Activated CD4-positive, alpha-beta memory T cell treated with anti-CD3 and anti-CD28 coated beads, Interleukin-2, amount 10 ng/mL, durations not matched to agents 7 days and 5 days (primary cell): Measurements from ENCODE around the gene CERS5. TPM values are rescaled to one million over a fixed set of nuclear protein-coding genes. Genes with fewer than 3 reads are reported as not detected.

ENCODE experiments used
- CTCF ChIA-PET: fragments of 350-600 bp; sonication (Branson Sonifier 250); formaldehyde crosslinking; loops from one replicate; lab custom pipeline; 2021; ENCODE audit warnings: antibody characterized with exemption, inconsistent platforms; lab: Charles Lee
- POLR2A ChIA-PET: fragments of 350-600 bp; sonication (Branson Sonifier 250); formaldehyde crosslinking; loops from one replicate; lab custom pipeline; 2021; ENCODE audit warnings: antibody characterized with exemption; lab: Charles Lee
- DNase-seq: peaks from one replicate; pipeline ENCODE4 v3.0.0-alpha.2; 2020
- H3K27ac Mint-ChIP-seq: one replicate; pipeline ENCODE4 v1.8.0; 2021; ENCODE audit warnings: mild to moderate bottlenecking, mixed read lengths
- H3K27me3 Mint-ChIP-seq: one replicate; pipeline ENCODE4 v1.8.0; 2021; ENCODE audit warnings: mixed read lengths
- H3K36me3 Mint-ChIP-seq: one replicate; pipeline ENCODE4 v1.8.0; 2021; ENCODE audit warnings: low read depth, mixed read lengths
- H3K4me1 Mint-ChIP-seq: one replicate; pipeline ENCODE4 v1.8.0; 2021; ENCODE audit warnings: mixed read lengths
- H3K4me3 Mint-ChIP-seq: one replicate; pipeline ENCODE4 v1.8.0; 2021; ENCODE audit warnings: mild to moderate bottlenecking, mixed read lengths
- H3K9me3 Mint-ChIP-seq: one replicate; pipeline ENCODE4 v1.8.0; 2021; ENCODE audit warnings: mixed read lengths
- total RNA-seq, 2 experiments: library from RNA; stranded (reverse); gene quantifications; one replicate each; pipeline ENCODE4 v1.2.3, GENCODE V29; 2021

Gene CERS5
- total RNA-seq, 2 experiments from 2014 or later: 48.4 to 56.3 TPM

GRCh38 chr12:50100561-50100960 lies 66.6 kb downstream of the CERS5 start:
- no peak overlapping the region for H3K27ac Mint-ChIP-seq
- no peak overlapping the region for H3K4me3 Mint-ChIP-seq
- DNase-seq: no peak
- ChIA-PET POLR2A (interaction anchor here (1.2 kb wide), 2 partner anchors 12 kb away, joined by 3 to 6 read pairs; partner anchors contain the start of gene COX14), CTCF (interaction anchor here (6.5 kb wide), 1 partner anchor 11 kb away, joined by 57 read pairs; the partner anchor contains the start of gene COX14)
- H3K9me3 Mint-ChIP-seq: no peaks in the 10 kb centered on the region
- H3K36me3 Mint-ChIP-seq: peaks cover 55% of the 10 kb centered on the region
- H3K27me3 Mint-ChIP-seq: no peaks in the 10 kb centered on the region
- H3K4me1 Mint-ChIP-seq: no peaks in the 10 kb centered on the region

- DNase-seq: no peak
- Mint-ChIP-seq H3K4me1 (no peaks in the 10 kb centered on the region), H3K4me3 (no peak overlapping the region), H3K36me3 (peaks cover 66% of the 10 kb centered on the region), H3K27ac (no peak overlapping the region), H3K27me3 (no peaks in the 10 kb centered on the region), H3K9me3 (no peaks in the 10 kb centered on the region)
- ChIA-PET POLR2A (no interaction called here), CTCF (interaction anchor here (6.5 kb wide), 1 partner anchor 12 kb away, joined by 57 read pairs; the partner anchor contains the start of gene COX14)
Measured at GRCh38 chr12:50099302-50100008, 67.7 kb downstream of the CERS5 start.

- Mint-ChIP-seq H3K4me1 (no peaks in the 10 kb centered on the region), H3K27me3 (no peaks in the 10 kb centered on the region), H3K9me3 (no peaks in the 10 kb centered on the region), H3K4me3 (no peak overlapping the region), H3K36me3 (peaks cover 74% of the 10 kb centered on the region), H3K27ac (no peak overlapping the region)
- ChIA-PET CTCF (interaction anchor here (0.7 to 6.5 kb wide), 3 partner anchors 13 to 994 kb away, joined by 3 to 57 read pairs (median 26); partner anchors contain the start of gene COX14), POLR2A (interaction anchor here (2.3 kb wide), 1 partner anchor 12 kb away, joined by 6 read pairs; no protein-coding TSS in a partner anchor)
- no peak for DNase-seq
Measured at GRCh38 chr12:50097952-50098351, 69.2 kb downstream of the CERS5 start.

GRCh38 chr12:50090391-50090790 lies 76.8 kb downstream of the CERS5 start:
- Mint-ChIP-seq H3K9me3 (no peaks in the 10 kb centered on the region), H3K27me3 (no peaks in the 10 kb centered on the region), H3K4me1 (peaks cover 31% of the 10 kb centered on the region), H3K27ac (no peak overlapping the region), H3K4me3 (no peak overlapping the region), H3K36me3 (peaks cover 65% of the 10 kb centered on the region)
- ChIA-PET POLR2A (no interaction called here), CTCF (interaction anchor here (0.8 to 13.1 kb wide), 7 partner anchors 16 to 1261 kb away, joined by 3 to 181 read pairs (median 5); partner anchors contain the start of gene COX14)
- no peak for DNase-seq

- H3K4me3 Mint-ChIP-seq: no peak overlapping the region
- no peaks in the 10 kb centered on the region for H3K27me3 Mint-ChIP-seq
- CTCF ChIA-PET: interaction anchor here (0.8 to 13.1 kb wide), 13 partner anchors 14 to 1262 kb away, joined by 3 to 181 read pairs (median 4); partner anchors contain the start of gene COX14
Measured at GRCh38 chr12:50089730-50090129, 77.4 kb downstream of the CERS5 start.

GRCh38 chr12:50088577-50089335 lies 78.4 kb downstream of the CERS5 start:
- CTCF ChIA-PET: interaction anchor here (0.6 to 13.1 kb wide), 14 partner anchors 8 to 347 kb away, joined by 3 to 181 read pairs (median 4); partner anchors contain the start of genes CERS5, COX14 and TMBIM6
- peak overlapping the region; percentile 49 for H3K27ac Mint-ChIP-seq
- POLR2A ChIA-PET: interaction anchor here (1.6 to 2.6 kb wide), 2 partner anchors 12 to 23 kb away, joined by 3 to 13 read pairs; partner anchors contain the start of gene COX14
- H3K4me1 Mint-ChIP-seq: peaks cover 37% of the 10 kb centered on the region
- DNase-seq: peak; percentile 62
- no peaks in the 10 kb centered on the region for H3K9me3 Mint-ChIP-seq
- H3K27me3 Mint-ChIP-seq: no peaks in the 10 kb centered on the region
- peaks cover 50% of the 10 kb centered on the region for H3K36me3 Mint-ChIP-seq
- no peak overlapping the region for H3K4me3 Mint-ChIP-seq

More at GRCh38 chr12:50089730-50090129, 77.4 kb downstream of the CERS5 start:
- DNase-seq: no peak
- Mint-ChIP-seq H3K4me1 (peaks cover 34% of the 10 kb centered on the region), H3K27ac (no peak overlapping the region), H3K36me3 (peaks cover 58% of the 10 kb centered on the region), H3K9me3 (no peaks in the 10 kb centered on the region)
- POLR2A ChIA-PET: no interaction called here

- ChIA-PET POLR2A (interaction anchor here (0.6 to 2.6 kb wide), 3 partner anchors 13 to 221 kb away, joined by 3 to 13 read pairs (median 3); partner anchors contain the start of gene COX14), CTCF (interaction anchor here (0.6 to 13.1 kb wide), 8 partner anchors 9 to 227 kb away, joined by 3 to 181 read pairs (median 4); partner anchors contain the start of genes CERS5 and COX14)
- H3K36me3 Mint-ChIP-seq: peaks cover 47% of the 10 kb centered on the region
- H3K4me1 Mint-ChIP-seq: peaks cover 41% of the 10 kb centered on the region
- H3K27ac Mint-ChIP-seq: peak overlapping the region; percentile 49
- no peaks in the 10 kb centered on the region for H3K27me3 Mint-ChIP-seq
- no peak overlapping the region for H3K4me3 Mint-ChIP-seq
- no peaks in the 10 kb centered on the region for H3K9me3 Mint-ChIP-seq
- DNase-seq: no peak
Measured at GRCh38 chr12:50087995-50088394, 79.2 kb downstream of the CERS5 start.

- Mint-ChIP-seq H3K4me1 (peaks cover 41% of the 10 kb centered on the region), H3K27me3 (no peaks in the 10 kb centered on the region), H3K9me3 (no peaks in the 10 kb centered on the region), H3K27ac (peak overlapping the region; percentile 49), H3K4me3 (no peak overlapping the region), H3K36me3 (peaks cover 47% of the 10 kb centered on the region)
- DNase-seq: no peak
- ChIA-PET CTCF (interaction anchor here (1.2 to 13.1 kb wide), 7 partner anchors 9 to 227 kb away, joined by 3 to 181 read pairs (median 5); partner anchors contain the start of gene COX14), POLR2A (interaction anchor here (0.6 to 2.6 kb wide), 3 partner anchors 14 to 222 kb away, joined by 3 to 13 read pairs (median 3); partner anchors contain the start of gene COX14)
Measured at GRCh38 chr12:50087151-50087550, 80.0 kb downstream of the CERS5 start.

GRCh38 chr12:50086148-50086547 lies 81.0 kb downstream of the CERS5 start:
- Mint-ChIP-seq H3K4me3 (peak overlapping the region; percentile 88), H3K27ac (peak overlapping the region; percentile 71), H3K27me3 (no peaks in the 10 kb centered on the region), H3K4me1 (peaks cover 41% of the 10 kb centered on the region), H3K36me3 (peaks cover 43% of the 10 kb centered on the region), H3K9me3 (no peaks in the 10 kb centered on the region)
- no peak for DNase-seq
- ChIA-PET POLR2A (interaction anchor here (0.6 to 2.7 kb wide), 7 partner anchors 8 to 955 kb away, joined by 3 to 48 read pairs (median 9); partner anchors contain the start of genes CERS5, COX14, RACGAP1 and TUBA1B), CTCF (interaction anchor here (0.5 to 13.1 kb wide), 7 partner anchors 12 to 119 kb away, joined by 3 to 181 read pairs (median 9); partner anchors contain the start of gene COX14)

GRCh38 chr12:50085615-50086072 lies 81.5 kb downstream of the CERS5 start:
- H3K4me1 Mint-ChIP-seq: peaks cover 41% of the 10 kb centered on the region
- peak overlapping the region; percentile 88 for H3K4me3 Mint-ChIP-seq
- peak overlapping the region; percentile 71 for H3K27ac Mint-ChIP-seq
- ChIA-PET CTCF (interaction anchor here (0.6 to 13.1 kb wide), 15 partner anchors 10 to 119 kb away, joined by 3 to 181 read pairs (median 6); partner anchors contain the start of genes COX14, GPD1 and RACGAP1), POLR2A (interaction anchor here (0.6 to 2.7 kb wide), 16 partner anchors 9 to 955 kb away, joined by 3 to 48 read pairs (median 4); partner anchors contain the start of genes CERS5, COX14, GPD1 and RACGAP1)
- peaks cover 40% of the 10 kb centered on the region for H3K36me3 Mint-ChIP-seq
- no peaks in the 10 kb centered on the region for H3K27me3 Mint-ChIP-seq
- no peak for DNase-seq
- no peaks in the 10 kb centered on the region for H3K9me3 Mint-ChIP-seq

- no peaks in the 10 kb centered on the region for H3K9me3 Mint-ChIP-seq
- ChIA-PET CTCF (interaction anchor here (0.6 to 13.1 kb wide), 22 partner anchors 9 to 348 kb away, joined by 3 to 181 read pairs (median 6); partner anchors contain the start of genes CERS5, COX14, GPD1 and RACGAP1), POLR2A (interaction anchor here (0.6 to 2.7 kb wide), 24 partner anchors 8 to 954 kb away, joined by 3 to 48 read pairs (median 4); partner anchors contain the start of genes ASIC1, CERS5, COX14 and GPD1)
- H3K27me3 Mint-ChIP-seq: no peaks in the 10 kb centered on the region
- H3K27ac Mint-ChIP-seq: peak within 1 kb of the TSS; percentile 88
- H3K4me1 Mint-ChIP-seq: peaks cover 41% of the 10 kb centered on the region
- peak within 1 kb of the TSS; percentile 88 for H3K4me3 Mint-ChIP-seq
- DNase-seq: peak; percentile 83
- peaks cover 35% of the 10 kb centered on the region for H3K36me3 Mint-ChIP-seq
Measured at GRCh38 chr12:50084775-50085614, 82.2 kb downstream of the CERS5 start, which contains the start of gene SMARCD1. TSS of gene SMARCD1 (plus strand) at chr12:50085342. CDS start at chr12:50085370, 28 bp downstream.
